Mucosa of stomach (tissue), 1 donor: ENCODE measurements around the gene LARGE1.

Experiments
- H3K27me3 ChIP-seq: one replicate; pipeline ENCODE4 v1.7.0; 2013; ENCODE audit warnings: mild to moderate bottlenecking, low read length; ENCODE audit not compliant: control insufficient read depth, insufficient read depth
- H3K36me3 ChIP-seq: one replicate; pipeline ENCODE4 v1.7.0; 2013; ENCODE audit warnings: low read length; ENCODE audit not compliant: control insufficient read depth, insufficient read depth
- H3K4me1 ChIP-seq: one replicate; pipeline ENCODE4 v1.7.0; 2013; ENCODE audit warnings: mild to moderate bottlenecking, low read length; ENCODE audit not compliant: control insufficient read depth, insufficient read depth
- H3K4me3 ChIP-seq: one replicate; pipeline ENCODE4 v1.7.0; 2013; ENCODE audit warnings: low read length
- H3K9ac ChIP-seq: one replicate; pipeline ENCODE4 v1.7.0; 2013; ENCODE audit warnings: mild to moderate bottlenecking, low read length, moderate library complexity
- H3K9me3 ChIP-seq: one replicate; pipeline ENCODE4 v1.7.0; 2013; ENCODE audit warnings: mild to moderate bottlenecking, low read length, moderate library complexity; ENCODE audit not compliant: control insufficient read depth
- donor health status: Pancreatic carcinoma.

Gene LARGE1

GRCh38 chr22:33520904-33521780, 399.1 kb downstream of the LARGE1 start:
- Histone ChIP-seq H3K9ac (no peak overlapping the region), H3K4me1 (peaks cover 5% of the 10 kb centered on the region), H3K27me3 (no peaks in the 10 kb centered on the region), H3K4me3 (no peak overlapping the region), H3K36me3 (no peaks in the 10 kb centered on the region), H3K9me3 (no peaks in the 10 kb centered on the region)

- Histone ChIP-seq H3K9ac (no peak overlapping the region), H3K9me3 (no peaks in the 10 kb centered on the region), H3K27me3 (no peaks in the 10 kb centered on the region), H3K4me1 (peaks cover 10% of the 10 kb centered on the region), H3K36me3 (no peaks in the 10 kb centered on the region), H3K4me3 (no peak overlapping the region)
Observed at GRCh38 chr22:33519974-33520903, 400.0 kb downstream of the LARGE1 start.

- no peak overlapping the region for H3K9ac ChIP-seq
- H3K4me3 ChIP-seq = no peak overlapping the region
- H3K4me1 ChIP-seq = peaks cover 6% of the 10 kb centered on the region
- H3K27me3 ChIP-seq = no peaks in the 10 kb centered on the region
- no peaks in the 10 kb centered on the region for H3K36me3 ChIP-seq
- H3K9me3 ChIP-seq = no peaks in the 10 kb centered on the region
Observed at GRCh38 chr22:33519071-33519973, 401.0 kb downstream of the LARGE1 start.

- Histone ChIP-seq H3K36me3 (no peaks in the 10 kb centered on the region), H3K4me3 (no peak overlapping the region), H3K27me3 (no peaks in the 10 kb centered on the region), H3K9ac (no peak overlapping the region), H3K4me1 (peaks cover 11% of the 10 kb centered on the region), H3K9me3 (no peaks in the 10 kb centered on the region)
Observed at GRCh38 chr22:33518405-33518804, 401.9 kb downstream of the LARGE1 start.

- Histone ChIP-seq H3K4me1 (peaks cover 13% of the 10 kb centered on the region), H3K36me3 (no peaks in the 10 kb centered on the region), H3K27me3 (no peaks in the 10 kb centered on the region), H3K4me3 (no peak overlapping the region), H3K9ac (no peak overlapping the region), H3K9me3 (no peaks in the 10 kb centered on the region)
Observed at GRCh38 chr22:33515795-33516194, 404.5 kb downstream of the LARGE1 start.

- no peaks in the 10 kb centered on the region for H3K9me3 ChIP-seq
- H3K36me3 ChIP-seq = no peaks in the 10 kb centered on the region
- H3K9ac ChIP-seq = no peak overlapping the region
- peaks cover 18% of the 10 kb centered on the region for H3K4me1 ChIP-seq
- no peak overlapping the region for H3K4me3 ChIP-seq
- no peaks in the 10 kb centered on the region for H3K27me3 ChIP-seq
Observed at GRCh38 chr22:33513388-33514338, 406.6 kb downstream of the LARGE1 start.

- Histone ChIP-seq H3K9me3 (no peaks in the 10 kb centered on the region), H3K4me3 (no peak overlapping the region), H3K9ac (no peak overlapping the region), H3K36me3 (no peaks in the 10 kb centered on the region), H3K27me3 (no peaks in the 10 kb centered on the region), H3K4me1 (peaks cover 18% of the 10 kb centered on the region)
Observed at GRCh38 chr22:33512908-33513307, 407.4 kb downstream of the LARGE1 start.

GRCh38 chr22:33510429-33510904, 409.8 kb downstream of the LARGE1 start:
- no peaks in the 10 kb centered on the region for H3K27me3 ChIP-seq
- no peak overlapping the region for H3K4me3 ChIP-seq
- peaks cover 13% of the 10 kb centered on the region for H3K4me1 ChIP-seq
- H3K9ac ChIP-seq = no peak overlapping the region
- H3K36me3 ChIP-seq = no peaks in the 10 kb centered on the region
- H3K9me3 ChIP-seq = no peaks in the 10 kb centered on the region

GRCh38 chr22:33504941-33505625, 415.2 kb downstream of the LARGE1 start:
- Histone ChIP-seq H3K4me3 (no peak overlapping the region), H3K9me3 (no peaks in the 10 kb centered on the region), H3K4me1 (no peaks in the 10 kb centered on the region), H3K27me3 (no peaks in the 10 kb centered on the region), H3K9ac (no peak overlapping the region), H3K36me3 (no peaks in the 10 kb centered on the region)

GRCh38 chr22:33496112-33496511, 424.2 kb downstream of the LARGE1 start:
- Histone ChIP-seq H3K36me3 (no peaks in the 10 kb centered on the region), H3K4me1 (peaks cover 13% of the 10 kb centered on the region), H3K27me3 (no peaks in the 10 kb centered on the region), H3K9ac (no peak overlapping the region), H3K4me3 (no peak overlapping the region), H3K9me3 (no peaks in the 10 kb centered on the region)
